Activated naive CD8-positive, alpha-beta T cell treated with anti-CD3 and anti-CD28 coated beads for 36 hours (primary cell): Measurements from ENCODE around the gene PIK3IP1. TPM values are rescaled to one million over a fixed set of nuclear protein-coding genes. Genes with fewer than 3 reads are reported as not detected.
"Not testable (repeated sequence)": the region's sequence is repeated elsewhere in the genome, so short reads cannot be mapped to it uniquely, and the experiment has no call there.

Source experiments
- DNase-seq: peaks from one replicate; pipeline ENCODE4 v3.0.0; 2021
- H3K27ac Mint-ChIP-seq: one replicate; pipeline ENCODE4 v1.8.0; 2022; ENCODE audit warnings: mild to moderate bottlenecking, moderate library complexity, mixed read lengths
- H3K27me3 Mint-ChIP-seq: one replicate; pipeline ENCODE4 v1.8.0; 2022; ENCODE audit warnings: mild to moderate bottlenecking, mixed read lengths
- H3K36me3 Mint-ChIP-seq: one replicate; pipeline ENCODE4 v1.8.0; 2021; ENCODE audit warnings: mild to moderate bottlenecking, mixed read lengths
- H3K4me1 Mint-ChIP-seq: one replicate; pipeline ENCODE4 v1.8.0; 2021; ENCODE audit warnings: mixed read lengths
- H3K4me3 Mint-ChIP-seq: one replicate; pipeline ENCODE4 v1.8.0; 2022; ENCODE audit warnings: mild to moderate bottlenecking, moderate library complexity, mixed read lengths
- H3K9me3 Mint-ChIP-seq: one replicate; pipeline ENCODE4 v1.8.0; 2022; ENCODE audit warnings: mixed read lengths
- total RNA-seq, 2 experiments: library from RNA; stranded (reverse); gene quantifications; one replicate each; pipeline ENCODE4 v1.2.3, GENCODE V29; 2021

Gene PIK3IP1
- total RNA-seq, 2 experiments from 2014 or later: 10.7 to 11.3 TPM

- Mint-ChIP-seq H3K27ac (no peak overlapping the region), H3K36me3 (peaks cover 10% of the 10 kb centered on the region), H3K9me3 (no peaks in the 10 kb centered on the region), H3K4me1 (peaks cover 8% of the 10 kb centered on the region), H3K27me3 (no peaks in the 10 kb centered on the region), H3K4me3 (no peak overlapping the region)
- no peak for DNase-seq
Observed at GRCh38 chr22:31239771-31240370, 52.4 kb downstream of the PIK3IP1 start.

- DNase-seq: no peak
- H3K36me3 Mint-ChIP-seq: peaks cover 12% of the 10 kb centered on the region
- H3K27ac Mint-ChIP-seq: no peak overlapping the region
- no peaks in the 10 kb centered on the region for H3K27me3 Mint-ChIP-seq
- H3K4me3 Mint-ChIP-seq: no peak overlapping the region
- H3K9me3 Mint-ChIP-seq: no peaks in the 10 kb centered on the region
- peaks cover 8% of the 10 kb centered on the region for H3K4me1 Mint-ChIP-seq
Observed at GRCh38 chr22:31238057-31238456, 54.2 kb downstream of the PIK3IP1 start.

- not testable (repeated sequence) for H3K36me3 Mint-ChIP-seq, H3K4me1 Mint-ChIP-seq, DNase-seq, H3K9me3 Mint-ChIP-seq, H3K4me3 Mint-ChIP-seq, H3K27me3 Mint-ChIP-seq, H3K27ac Mint-ChIP-seq
Observed at GRCh38 chr22:31236044-31236443, 56.2 kb downstream of the PIK3IP1 start.

- DNase-seq: no peak
- no peak overlapping the region for H3K27ac Mint-ChIP-seq
- peaks cover 13% of the 10 kb centered on the region for H3K4me1 Mint-ChIP-seq
- H3K27me3 Mint-ChIP-seq: no peaks in the 10 kb centered on the region
- peaks cover 4% of the 10 kb centered on the region for H3K36me3 Mint-ChIP-seq
- no peak overlapping the region for H3K4me3 Mint-ChIP-seq
- no peaks in the 10 kb centered on the region for H3K9me3 Mint-ChIP-seq
Observed at GRCh38 chr22:31235081-31235480, 57.2 kb downstream of the PIK3IP1 start.

- H3K4me3 Mint-ChIP-seq: no peak overlapping the region
- H3K4me1 Mint-ChIP-seq: peaks cover 23% of the 10 kb centered on the region
- H3K27ac Mint-ChIP-seq: no peak overlapping the region
- no peaks in the 10 kb centered on the region for H3K9me3 Mint-ChIP-seq
- H3K27me3 Mint-ChIP-seq: no peaks in the 10 kb centered on the region
- DNase-seq: no peak
- peaks cover 2% of the 10 kb centered on the region for H3K36me3 Mint-ChIP-seq
Observed at GRCh38 chr22:31233001-31233400, 59.3 kb downstream of the PIK3IP1 start.

Other genes with a start within 250 kb of the PIK3IP1 start
- 10 to 100 TPM; 19.2 to 19.8 TPM for gene SMTN, start 211.2 kb downstream of the PIK3IP1 start, total RNA-seq
- gene SELENOM, start 184.9 kb downstream of the PIK3IP1 start, total RNA-seq: 1 to 10 TPM; 6.4 to 7.8 TPM
- under 1 TPM; 0.23 to 0.44 TPM for gene INPP5J, start 169.5 kb downstream of the PIK3IP1 start, total RNA-seq
- gene PLA2G3, start 152.0 kb downstream of the PIK3IP1 start, total RNA-seq: not detected
- gene RNF185, start 132.3 kb downstream of the PIK3IP1 start, total RNA-seq: 10 to 100 TPM; 20.5 to 21.3 TPM
- 10 to 100 TPM; 28.9 to 30.1 TPM for gene LIMK2, start 80.2 kb downstream of the PIK3IP1 start, total RNA-seq
- 10 to 100 TPM; 35.3 to 36.3 TPM for gene PATZ1, start 53.9 kb upstream of the PIK3IP1 start, total RNA-seq
- gene DRG1, start 107.1 kb upstream of the PIK3IP1 start, total RNA-seq: 100 to 1,000 TPM in 1 of 2 experiments, 10 to 100 TPM in 1; 95.8 to 103 TPM
- gene EIF4ENIF1, start 197.4 kb upstream of the PIK3IP1 start, total RNA-seq: 10 to 100 TPM; 31.3 to 38.8 TPM
- gene SFI1, start 204.0 kb upstream of the PIK3IP1 start, total RNA-seq: 100 to 1,000 TPM; 110 to 122 TPM